DMS153 treated with DMSO at 0.1 percent for 48 hours (cell line): ENCODE data around the gene LYRM2.

Experiments
- DNase-seq: peaks from one replicate; lab custom pipeline; 2025; ENCODE audit not compliant: unreplicated experiment; lab: John Stamatoyannopoulos, UW

The LYRM2 gene

GRCh38 chr6:89638320-89639195 is at the start of gene LYRM2:
LYRM2 (minus strand) TSS chr6:89638747; CDS start chr6:89638716, 31 bp downstream.
- DNase-seq, result peak; percentile 98

- no peak for DNase-seq
Observed at GRCh38 chr6:89688328-89688727, 49.8 kb upstream of the LYRM2 start.

- DNase-seq, result no peak
Observed at GRCh38 chr6:89685311-89685710, 46.8 kb upstream of the LYRM2 start.

GRCh38 chr6:89682991-89683390 is 44.4 kb upstream of the LYRM2 start:
- no peak for DNase-seq

- DNase-seq, result no peak
Observed at GRCh38 chr6:89681983-89682564, 43.5 kb upstream of the LYRM2 start.

GRCh38 chr6:89680551-89680950 is 42.0 kb upstream of the LYRM2 start:
- DNase-seq, result no peak

GRCh38 chr6:89680150-89680549 is 41.6 kb upstream of the LYRM2 start:
- no peak for DNase-seq

GRCh38 chr6:89679215-89680120 is 40.9 kb upstream of the LYRM2 start:
- no peak for DNase-seq

GRCh38 chr6:89678531-89678930 is 40.0 kb upstream of the LYRM2 start:
- DNase-seq, result no peak

GRCh38 chr6:89675949-89676748 is 37.6 kb upstream of the LYRM2 start:
- no peak for DNase-seq

- no peak for DNase-seq
Observed at GRCh38 chr6:89670935-89671565, 32.5 kb upstream of the LYRM2 start.

- DNase-seq, result no peak
Observed at GRCh38 chr6:89669002-89669401, 30.5 kb upstream of the LYRM2 start.

- DNase-seq, result no peak
Observed at GRCh38 chr6:89667872-89668556, 29.5 kb upstream of the LYRM2 start.

- no peak for DNase-seq
Observed at GRCh38 chr6:89662659-89663223, 24.2 kb upstream of the LYRM2 start.

GRCh38 chr6:89661559-89661958 is 23.0 kb upstream of the LYRM2 start:
- no peak for DNase-seq

- no peak for DNase-seq
Observed at GRCh38 chr6:89660981-89661380, 22.4 kb upstream of the LYRM2 start.

- DNase-seq, result no peak
Observed at GRCh38 chr6:89657445-89658158, 19.1 kb upstream of the LYRM2 start.

- no peak for DNase-seq
Observed at GRCh38 chr6:89655122-89655521, 16.6 kb upstream of the LYRM2 start.

GRCh38 chr6:89650579-89650978 is 12.0 kb upstream of the LYRM2 start:
- no peak for DNase-seq
